Measurements from ENCODE around the gene RABEPK.

The RABEPK gene

GRCh38 chr9:125241863-125242739 lies 41.8 kb downstream of the RABEPK start:
- Histone ChIP-seq H3K9me3 (ENCODE audit: control insufficient read depth in 5 of 5, low read length in 5 of 5) (no peaks in the 10 kb centered on the region), H3K9ac (ENCODE audit: low read length in 5 of 5) (peak overlapping the region; percentile 92 to 99 (median 97)), H3K27me3 (ENCODE audit: control insufficient read depth in 5 of 5, insufficient read depth in 4 of 5, low read length in 5 of 5) (no peaks in the 10 kb centered on the region), H3K4me1 (ENCODE audit: control insufficient read depth in 5 of 5, insufficient read depth in 5 of 5, low read length in 5 of 5) (peaks cover 0 to 47% (median 41%) of the 10 kb centered on the region in 5 donors), H3K36me3 (ENCODE audit: control insufficient read depth in 5 of 5, insufficient read depth in 5 of 5, low read length in 5 of 5) (peaks cover 9 to 24% (median 23%) of the 10 kb centered on the region in 5 donors), H3K27ac (ENCODE audit: low read depth, low read length) (peak overlapping the region; percentile 98), H3K4me3 (ENCODE audit: low read depth in 1 of 5, low read length in 5 of 5) (peak overlapping the region; percentile 86 to 99 (median 99))

DNA sequence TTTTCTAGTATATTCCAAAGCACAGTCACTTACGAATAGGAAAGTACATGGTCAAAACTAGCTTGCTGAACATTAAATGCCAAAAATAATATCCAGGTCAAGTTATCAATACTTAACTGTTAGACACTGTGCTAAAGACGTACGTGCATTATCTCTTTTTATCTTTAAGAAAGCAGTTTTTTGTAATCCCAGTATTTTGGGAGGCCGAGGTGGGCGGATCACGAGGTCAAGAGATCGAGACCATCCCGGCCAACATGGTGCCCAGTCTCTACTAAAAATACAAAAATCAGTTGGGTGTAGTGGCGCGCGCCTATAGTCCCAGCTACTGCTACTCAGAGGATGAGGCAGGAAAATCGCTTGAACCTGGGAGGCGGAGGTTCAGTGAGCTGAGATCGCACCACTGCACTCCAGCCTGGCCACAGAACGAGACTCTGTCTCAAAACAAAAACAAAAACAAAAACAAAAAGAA lies 43.5 kb downstream of the RABEPK start:
- Histone ChIP-seq H3K27ac (ENCODE audit: low read depth, low read length) (no peak overlapping the region), H3K36me3 (ENCODE audit: control insufficient read depth in 5 of 5, insufficient read depth in 5 of 5, low read length in 5 of 5) (peaks cover 0 to 7% (median 6%) of the 10 kb centered on the region in 5 donors), H3K4me3 (ENCODE audit: low read depth in 1 of 5, low read length in 5 of 5) (no peak overlapping the region), H3K9ac (ENCODE audit: low read length in 5 of 5) (no peak overlapping the region), H3K27me3 (ENCODE audit: control insufficient read depth in 5 of 5, insufficient read depth in 4 of 5, low read length in 5 of 5) (no peaks in the 10 kb centered on the region), H3K9me3 (ENCODE audit: control insufficient read depth in 5 of 5, low read length in 5 of 5) (no peaks in the 10 kb centered on the region), H3K4me1 (ENCODE audit: control insufficient read depth in 5 of 5, insufficient read depth in 5 of 5, low read length in 5 of 5) (peaks cover 0 to 30% (median 24%) of the 10 kb centered on the region in 5 donors)

DNA sequence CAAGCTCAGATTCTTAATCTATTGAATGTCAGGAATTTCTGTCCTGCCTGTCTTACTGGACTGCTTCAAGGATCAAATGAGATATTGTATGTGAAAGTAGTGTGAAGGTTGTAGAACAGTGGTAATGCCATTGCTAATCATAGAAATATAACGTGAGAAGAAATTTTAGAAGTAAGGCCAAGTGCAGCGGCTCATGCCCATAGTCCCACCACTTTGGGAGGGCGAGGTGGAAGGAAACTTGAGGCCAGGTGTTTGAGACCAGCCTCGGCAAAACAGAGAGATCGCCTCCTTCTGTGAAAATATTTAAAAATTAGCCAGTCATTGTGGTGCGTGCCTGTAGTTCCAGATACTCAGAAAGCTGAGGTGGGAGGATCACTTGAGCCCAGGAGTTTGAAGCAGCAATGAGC lies 45.9 kb downstream of the RABEPK start:
- Histone ChIP-seq H3K27ac (ENCODE audit: low read depth, low read length) (no peak overlapping the region), H3K9me3 (ENCODE audit: control insufficient read depth in 5 of 5, low read length in 5 of 5) (no peaks in the 10 kb centered on the region), H3K4me1 (ENCODE audit: control insufficient read depth in 5 of 5, insufficient read depth in 5 of 5, low read length in 5 of 5) (peaks cover 0 to 11% (median 9%) of the 10 kb centered on the region in 5 donors), H3K27me3 (ENCODE audit: control insufficient read depth in 5 of 5, insufficient read depth in 4 of 5, low read length in 5 of 5) (no peaks in the 10 kb centered on the region), H3K36me3 (ENCODE audit: control insufficient read depth in 5 of 5, insufficient read depth in 5 of 5, low read length in 5 of 5) (no peaks in the 10 kb centered on the region), H3K9ac (ENCODE audit: low read length in 5 of 5) (no peak overlapping the region), H3K4me3 (ENCODE audit: low read depth in 1 of 5, low read length in 5 of 5) (no peak overlapping the region)

DNA sequence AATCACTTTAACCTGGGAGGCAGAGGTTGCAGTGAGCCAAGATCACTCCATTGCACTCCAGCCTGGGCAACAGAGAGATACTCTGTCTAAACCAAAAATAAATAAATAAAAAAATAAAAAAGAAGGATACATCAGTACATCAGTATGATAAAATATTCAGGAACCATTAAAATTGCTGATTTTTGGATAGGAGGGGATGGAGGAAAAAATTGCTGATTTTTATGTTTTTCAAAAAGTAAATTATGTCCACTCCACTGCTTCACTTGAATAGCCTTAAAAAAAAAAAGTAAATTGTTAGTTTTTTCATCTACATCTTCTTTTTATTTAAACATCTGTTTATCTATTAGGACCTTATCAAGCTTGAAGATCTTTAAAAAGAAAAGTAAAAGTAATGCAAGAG lies 53.9 kb downstream of the RABEPK start:
- Histone ChIP-seq H3K4me1 (ENCODE audit: control insufficient read depth in 5 of 5, insufficient read depth in 5 of 5, low read length in 5 of 5) (no peaks in the 10 kb centered on the region), H3K27me3 (ENCODE audit: control insufficient read depth in 5 of 5, insufficient read depth in 4 of 5, low read length in 5 of 5) (no peaks in the 10 kb centered on the region), H3K27ac (ENCODE audit: low read depth, low read length) (no peak overlapping the region), H3K9ac (ENCODE audit: low read length in 5 of 5) (no peak overlapping the region), H3K36me3 (ENCODE audit: control insufficient read depth in 5 of 5, insufficient read depth in 5 of 5, low read length in 5 of 5) (no peaks in the 10 kb centered on the region), H3K9me3 (ENCODE audit: control insufficient read depth in 5 of 5, low read length in 5 of 5) (no peaks in the 10 kb centered on the region), H3K4me3 (ENCODE audit: low read depth in 1 of 5, low read length in 5 of 5) (no peak overlapping the region)

DNA sequence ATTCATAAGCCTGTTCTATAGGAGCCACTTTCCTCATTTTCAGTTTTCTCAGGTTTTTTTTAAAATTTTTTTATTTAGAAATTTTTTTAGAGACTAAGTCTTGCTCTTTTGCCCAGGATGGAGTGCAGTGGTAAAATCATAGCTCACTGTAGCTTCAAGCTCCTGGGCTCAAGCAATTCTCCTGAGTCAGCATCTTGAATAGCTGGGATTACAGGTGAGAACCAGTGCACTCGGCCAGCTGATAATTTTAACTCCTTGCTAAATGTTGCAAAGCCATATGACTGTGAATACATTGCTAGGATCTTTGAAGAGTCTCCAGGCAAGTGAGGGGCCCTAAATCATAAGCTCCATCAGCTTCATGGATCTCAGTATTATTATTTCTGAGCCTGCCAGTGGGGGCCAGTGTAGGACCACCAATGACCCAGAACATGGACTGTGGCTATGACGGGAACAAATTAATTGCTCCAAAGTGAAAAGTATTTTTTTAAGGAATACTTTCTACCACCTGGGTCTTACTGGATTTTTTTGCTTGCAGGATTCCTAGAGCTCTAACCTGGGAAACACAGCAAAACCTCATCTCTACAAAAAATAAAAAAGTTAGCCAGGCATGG lies 55.5 kb downstream of the RABEPK start:
- no peaks in the 10 kb centered on the region for H3K9me3 ChIP-seq (ENCODE audit: control insufficient read depth in 5 of 5, low read length in 5 of 5)
- no peak overlapping the region for H3K4me3 ChIP-seq (ENCODE audit: low read depth in 1 of 5, low read length in 5 of 5)
- H3K36me3 ChIP-seq (ENCODE audit: control insufficient read depth in 5 of 5, insufficient read depth in 5 of 5, low read length in 5 of 5), result no peaks in the 10 kb centered on the region
- H3K27ac ChIP-seq (ENCODE audit: low read depth, low read length), result no peak overlapping the region
- peaks cover 0 to 2% (median 0%) of the 10 kb centered on the region in 5 donors for H3K4me1 ChIP-seq (ENCODE audit: control insufficient read depth in 5 of 5, insufficient read depth in 5 of 5, low read length in 5 of 5)
- H3K27me3 ChIP-seq (ENCODE audit: control insufficient read depth in 5 of 5, insufficient read depth in 4 of 5, low read length in 5 of 5), result no peaks in the 10 kb centered on the region
- no peak overlapping the region for H3K9ac ChIP-seq (ENCODE audit: low read length in 5 of 5)

DNA sequence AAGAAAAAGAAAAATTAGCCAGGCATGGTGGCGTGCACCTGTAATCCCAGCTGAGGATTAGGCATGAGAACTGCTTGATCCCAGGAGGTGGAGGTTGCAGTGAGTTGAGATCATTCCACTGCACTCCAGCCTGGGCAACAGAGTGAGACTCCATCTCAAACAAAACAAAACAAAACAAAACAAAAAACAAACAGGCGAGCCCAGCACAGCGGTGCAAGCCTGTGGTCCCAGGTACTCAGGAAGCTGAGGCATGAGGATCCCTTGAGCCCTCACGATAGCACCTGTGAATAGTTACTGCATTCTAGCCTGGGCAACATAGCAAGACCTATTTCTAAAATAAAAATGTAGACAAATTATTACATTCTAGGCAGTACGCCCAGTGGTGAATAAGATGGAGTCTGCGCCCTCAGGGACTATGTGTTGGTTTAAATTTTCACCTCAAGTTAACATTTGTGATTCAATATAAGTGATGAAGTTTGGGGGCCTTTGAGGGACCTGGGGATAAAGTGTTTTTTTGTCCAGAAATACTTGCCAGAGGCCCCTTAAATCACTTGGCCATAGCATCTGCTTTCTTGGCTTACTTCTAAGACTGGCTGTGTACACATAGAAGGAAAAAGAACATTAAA lies 57.9 kb downstream of the RABEPK start:
- H3K4me1 ChIP-seq (ENCODE audit: control insufficient read depth in 5 of 5, insufficient read depth in 5 of 5, low read length in 5 of 5), result peaks cover 0 to 15% (median 12%) of the 10 kb centered on the region in 5 donors

GRCh38 chr9:125258832-125259534 lies 58.6 kb downstream of the RABEPK start:
- Histone ChIP-seq H3K9ac (ENCODE audit: low read length in 5 of 5) (peak overlapping the region in 1 of 5 donors; percentile 6), H3K9me3 (ENCODE audit: control insufficient read depth in 5 of 5, low read length in 5 of 5) (no peaks in the 10 kb centered on the region), H3K36me3 (ENCODE audit: control insufficient read depth in 5 of 5, insufficient read depth in 5 of 5, low read length in 5 of 5) (peaks cover 0 to 4% (median 0%) of the 10 kb centered on the region in 5 donors), H3K27ac (ENCODE audit: low read depth, low read length) (no peak overlapping the region), H3K4me3 (ENCODE audit: low read depth in 1 of 5, low read length in 5 of 5) (no peak overlapping the region), H3K27me3 (ENCODE audit: control insufficient read depth in 5 of 5, insufficient read depth in 4 of 5, low read length in 5 of 5) (no peaks in the 10 kb centered on the region), H3K4me1 (ENCODE audit: control insufficient read depth in 5 of 5, insufficient read depth in 5 of 5, low read length in 5 of 5) (peaks cover 0 to 19% (median 15%) of the 10 kb centered on the region in 5 donors)

More for the DNA sequence above, 57.9 kb downstream of the RABEPK start:
- H3K9me3 ChIP-seq (ENCODE audit: control insufficient read depth in 5 of 5, low read length in 5 of 5), result no peaks in the 10 kb centered on the region
- no peak overlapping the region for H3K27ac ChIP-seq (ENCODE audit: low read depth, low read length)
- no peak overlapping the region for H3K4me3 ChIP-seq (ENCODE audit: low read depth in 1 of 5, low read length in 5 of 5)
- H3K27me3 ChIP-seq (ENCODE audit: control insufficient read depth in 5 of 5, insufficient read depth in 4 of 5, low read length in 5 of 5), result no peaks in the 10 kb centered on the region
- no peak overlapping the region for H3K9ac ChIP-seq (ENCODE audit: low read length in 5 of 5)
- H3K36me3 ChIP-seq (ENCODE audit: control insufficient read depth in 5 of 5, insufficient read depth in 5 of 5, low read length in 5 of 5), result no peaks in the 10 kb centered on the region

- Histone ChIP-seq H3K9ac (ENCODE audit: low read length in 5 of 5) (no peak overlapping the region), H3K36me3 (ENCODE audit: control insufficient read depth in 5 of 5, insufficient read depth in 5 of 5, low read length in 5 of 5) (peaks cover 0 to 9% (median 3%) of the 10 kb centered on the region in 5 donors), H3K9me3 (ENCODE audit: control insufficient read depth in 5 of 5, low read length in 5 of 5) (no peaks in the 10 kb centered on the region), H3K27me3 (ENCODE audit: control insufficient read depth in 5 of 5, insufficient read depth in 4 of 5, low read length in 5 of 5) (no peaks in the 10 kb centered on the region), H3K4me1 (ENCODE audit: control insufficient read depth in 5 of 5, insufficient read depth in 5 of 5, low read length in 5 of 5) (peaks cover 0 to 19% (median 16%) of the 10 kb centered on the region in 5 donors), H3K27ac (ENCODE audit: low read depth, low read length) (no peak overlapping the region), H3K4me3 (ENCODE audit: low read depth in 1 of 5, low read length in 5 of 5) (no peak overlapping the region)
Measured at GRCh38 chr9:125260561-125260960, 60.2 kb downstream of the RABEPK start.

DNA sequence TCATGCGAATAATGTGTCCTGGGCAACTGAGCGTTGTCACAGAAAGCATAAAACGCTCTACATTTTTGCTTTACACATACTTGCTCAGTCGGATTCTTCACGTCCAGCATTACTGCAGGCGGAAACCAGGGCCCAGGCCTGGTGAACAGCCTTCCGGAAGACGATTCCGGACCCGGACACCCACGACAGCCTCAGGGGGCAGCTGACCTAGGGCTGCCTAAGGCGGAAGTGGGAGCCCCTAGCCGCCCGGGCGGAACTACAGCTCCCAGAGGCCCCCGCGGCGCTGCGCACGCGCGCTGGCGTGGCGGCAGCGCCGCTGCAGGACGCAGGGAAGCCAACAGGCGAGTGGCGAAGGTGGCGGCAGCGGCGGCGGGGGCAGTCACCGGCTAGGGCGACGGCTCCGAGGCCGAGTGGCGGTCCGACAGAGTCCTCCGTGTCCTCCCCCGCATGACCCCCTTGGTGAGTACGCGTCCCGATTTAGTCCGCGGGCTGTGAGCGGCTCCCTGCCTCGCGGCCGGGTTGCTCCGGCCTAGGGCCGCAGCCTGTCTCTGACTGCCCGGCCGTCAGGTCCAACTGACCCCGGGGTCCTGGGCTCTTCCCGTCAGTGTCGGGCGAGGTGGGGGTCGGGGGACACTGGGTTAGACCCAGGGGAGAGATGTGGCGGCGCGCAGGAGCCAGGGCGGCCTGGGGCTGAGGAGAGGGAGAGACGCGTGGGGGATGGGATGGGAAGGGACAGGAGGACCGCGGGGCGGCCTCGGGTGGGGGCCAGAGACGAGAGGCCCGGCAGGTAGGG lies 61.4 kb downstream of the RABEPK start, which contains the start of gene GAPVD1:
Gene GAPVD1, plus strand, starts transcription at position 326 of the 793 bp plus-strand sequence. CDS start 37,096 bp downstream, outside the sequence.
- H3K4me1 ChIP-seq (ENCODE audit: control insufficient read depth in 5 of 5, insufficient read depth in 5 of 5, low read length in 5 of 5), result peaks cover 0 to 19% (median 16%) of the 10 kb centered on the region in 5 donors
- peak within 1 kb of the TSS; percentile 88 for H3K27ac ChIP-seq (ENCODE audit: low read depth, low read length)

More for the DNA sequence above, 61.4 kb downstream of the RABEPK start, which contains the start of gene GAPVD1:
- H3K36me3 ChIP-seq (ENCODE audit: control insufficient read depth in 5 of 5, insufficient read depth in 5 of 5, low read length in 5 of 5), result peaks cover 0 to 9% (median 3%) of the 10 kb centered on the region in 5 donors
- H3K9me3 ChIP-seq (ENCODE audit: control insufficient read depth in 5 of 5, low read length in 5 of 5), result no peaks in the 10 kb centered on the region
- H3K4me3 ChIP-seq (ENCODE audit: low read depth in 1 of 5, low read length in 5 of 5), result peak within 1 kb of the TSS; percentile 83 to 96 (median 93)
- H3K9ac ChIP-seq (ENCODE audit: low read length in 5 of 5), result peak within 1 kb of the TSS; percentile 82 to 97 (median 95)
- no peaks in the 10 kb centered on the region for H3K27me3 ChIP-seq (ENCODE audit: control insufficient read depth in 5 of 5, insufficient read depth in 4 of 5, low read length in 5 of 5)
